RPMI8226 (cell line): ENCODE data around the gene TBCB.
"Not testable (repeated sequence)": the region's sequence is repeated elsewhere in the genome, so short reads cannot be mapped to it uniquely, and the experiment has no call there.

Source experiments
- DNase-seq: peaks from one replicate; pipeline ENCODE4 v3.0.0-alpha.2; 2015

Gene TBCB

GRCh38 chr19:36103040-36103626 is 12.1 kb upstream of the TBCB start:
- no peak for DNase-seq

GRCh38 chr19:36103842-36104552 is 11.3 kb upstream of the TBCB start:
- no peak for DNase-seq

- DNase-seq = no peak
Observed at GRCh38 chr19:36106441-36106840, 8.8 kb upstream of the TBCB start.

GRCh38 chr19:36106991-36107390 is 8.3 kb upstream of the TBCB start:
- DNase-seq = no peak

GRCh38 chr19:36108684-36109083 is 6.6 kb upstream of the TBCB start:
- no peak for DNase-seq

- no peak for DNase-seq
Observed at GRCh38 chr19:36110487-36111199, 4.6 kb upstream of the TBCB start, which contains the start of gene OVOL3. Gene OVOL3 (plus strand): TSS chr19:36111143. CDS start chr19:36111203, 60 bp downstream.

GRCh38 chr19:36111200-36111539 is 4.1 kb upstream of the TBCB start:
- no peak for DNase-seq

GRCh38 chr19:36112678-36113077 is 2.6 kb upstream of the TBCB start:
- DNase-seq = no peak

- DNase-seq = no peak
Observed at GRCh38 chr19:36113425-36113824, 1.8 kb upstream of the TBCB start.

- peak; percentile 42 for DNase-seq
Observed at GRCh38 chr19:36113894-36114720, 1.2 kb upstream of the TBCB start.

- peak; percentile 96 for DNase-seq
Observed at GRCh38 chr19:36114721-36115452, 381 bp upstream of the TBCB start, which contains the start of gene POLR2I. Gene POLR2I (minus strand): TSS chr19:36114875. CDS start chr19:36114856, 19 bp downstream.

GRCh38 chr19:36116344-36116637 is 1.0 kb downstream of the TBCB start:
- no peak for DNase-seq

GRCh38 chr19:36120092-36120983 is 5.1 kb downstream of the TBCB start:
- DNase-seq = no peak

- no peak for DNase-seq
Observed at GRCh38 chr19:36120984-36121358, 5.7 kb downstream of the TBCB start.

- no peak for DNase-seq
Observed at GRCh38 chr19:36121486-36122124, 6.3 kb downstream of the TBCB start.

GRCh38 chr19:36125557-36125956 is 10.3 kb downstream of the TBCB start:
- DNase-seq = no peak

- DNase-seq = no peak
Observed at GRCh38 chr19:36128392-36128736, 13.1 kb downstream of the TBCB start.

GRCh38 chr19:36131221-36131620 is 16.0 kb downstream of the TBCB start:
- DNase-seq = not testable (repeated sequence)

GRCh38 chr19:36134867-36135266 is 19.6 kb downstream of the TBCB start:
- not testable (repeated sequence) for DNase-seq

GRCh38 chr19:36136964-36137686 is 21.9 kb downstream of the TBCB start:
- peak; percentile 68 for DNase-seq

GRCh38 chr19:36139120-36139472 is 23.8 kb downstream of the TBCB start:
- no peak for DNase-seq
